Measurements from ENCODE around the gene BBS1.

DNA sequence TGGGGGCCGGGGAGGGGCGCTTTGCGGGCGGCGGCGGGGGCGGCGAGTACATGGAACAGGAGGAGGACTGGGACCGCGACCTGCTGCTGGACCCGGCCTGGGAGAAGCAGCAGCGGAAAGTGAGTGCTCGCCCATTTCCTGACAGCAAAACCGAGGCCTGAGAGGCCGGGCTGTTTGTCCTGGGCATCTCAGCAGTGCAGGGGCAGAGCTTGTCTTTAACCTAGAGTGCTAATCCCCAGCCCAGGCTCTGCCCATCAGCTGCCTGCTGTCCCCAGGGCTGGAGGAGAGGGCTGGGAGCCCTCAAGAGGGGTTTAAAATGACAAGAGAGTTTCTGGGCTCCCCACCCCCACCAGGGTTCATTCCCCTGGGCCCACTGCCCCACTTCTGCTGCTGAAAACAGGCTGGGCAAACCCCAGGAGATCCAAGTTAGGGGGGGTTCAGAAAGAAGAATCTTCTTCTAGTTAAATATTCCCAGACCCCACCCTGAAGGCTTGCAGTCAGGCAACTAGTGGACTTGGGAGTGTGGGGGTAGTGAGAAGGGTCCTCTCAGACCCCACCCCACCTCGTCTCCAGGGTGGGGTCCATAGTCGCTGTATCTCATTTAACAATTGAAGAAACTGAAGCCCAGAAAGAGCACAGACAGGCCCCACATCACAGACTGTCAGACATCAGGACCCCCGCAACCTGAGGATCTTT, 36.7 kb downstream of the BBS1 start:
- TF ChIP-seq EZH2 (IDR thresholded peaks at IDR 0.05; ENCODE audit: borderline replicate concordance, low read length), result no peak
- TF ChIP-seq, protein P1, sequence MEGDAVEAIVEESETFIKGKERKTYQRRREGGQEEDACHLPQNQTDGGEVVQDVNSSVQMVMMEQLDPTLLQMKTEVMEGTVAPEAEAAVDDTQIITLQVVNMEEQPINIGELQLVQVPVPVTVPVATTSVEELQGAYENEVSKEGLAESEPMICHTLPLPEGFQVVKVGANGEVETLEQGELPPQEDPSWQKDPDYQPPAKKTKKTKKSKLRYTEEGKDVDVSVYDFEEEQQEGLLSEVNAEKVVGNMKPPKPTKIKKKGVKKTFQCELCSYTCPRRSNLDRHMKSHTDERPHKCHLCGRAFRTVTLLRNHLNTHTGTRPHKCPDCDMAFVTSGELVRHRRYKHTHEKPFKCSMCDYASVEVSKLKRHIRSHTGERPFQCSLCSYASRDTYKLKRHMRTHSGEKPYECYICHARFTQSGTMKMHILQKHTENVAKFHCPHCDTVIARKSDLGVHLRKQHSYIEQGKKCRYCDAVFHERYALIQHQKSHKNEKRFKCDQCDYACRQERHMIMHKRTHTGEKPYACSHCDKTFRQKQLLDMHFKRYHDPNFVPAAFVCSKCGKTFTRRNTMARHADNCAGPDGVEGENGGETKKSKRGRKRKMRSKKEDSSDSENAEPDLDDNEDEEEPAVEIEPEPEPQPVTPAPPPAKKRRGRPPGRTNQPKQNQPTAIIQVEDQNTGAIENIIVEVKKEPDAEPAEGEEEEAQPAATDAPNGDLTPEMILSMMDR (conservative IDR thresholded peaks at IDR 0.05 in 1 of 2, IDR thresholded peaks at IDR 0.05 in 1 of 2; ENCODE audit: extremely low read depth in 1 of 2, insufficient read depth in 1 of 2, low read depth in 1 of 2, low read length in 2 of 2), result no peak

Data from mammary epithelial cell (primary cell).